ENCODE measurements around the gene PCBP2.
A peak's percentile ranks its signal among the peaks of the same experiment; 100 is the strongest.

Gene PCBP2

DNA sequence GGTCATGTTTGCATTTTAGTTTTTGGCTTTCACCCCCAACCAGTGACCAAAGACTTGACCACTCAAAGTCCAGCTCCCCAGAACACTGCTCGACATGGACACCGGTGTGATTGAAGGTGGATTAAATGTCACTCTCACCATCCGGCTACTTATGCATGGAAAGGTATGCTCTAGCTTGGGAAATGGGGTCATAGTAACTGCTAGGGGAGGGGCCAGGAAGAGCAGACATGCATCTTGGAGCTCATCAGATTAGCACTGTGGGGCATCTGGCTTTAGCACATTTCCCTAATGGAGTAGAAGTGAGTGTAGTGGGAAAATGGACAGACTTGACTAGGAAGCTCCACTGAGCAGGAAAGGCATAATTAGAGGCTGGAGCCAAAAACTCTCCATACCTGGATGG is 2.8 kb downstream of the PCBP2 start:
- no CpG with 5 or more reads among the region's 3 CpGs for WGBS (ENCODE audit: extremely low coverage, insufficient coverage, low lambda C conversion rate)
- peaks cover 23% of the 10 kb centered on the region for H3K36me3 ChIP-seq (ENCODE audit: control insufficient read depth, insufficient read depth, low read length)
- H3K56ac ChIP-seq (ENCODE audit: low read length), result peak overlapping the region; percentile 18

DNA sequence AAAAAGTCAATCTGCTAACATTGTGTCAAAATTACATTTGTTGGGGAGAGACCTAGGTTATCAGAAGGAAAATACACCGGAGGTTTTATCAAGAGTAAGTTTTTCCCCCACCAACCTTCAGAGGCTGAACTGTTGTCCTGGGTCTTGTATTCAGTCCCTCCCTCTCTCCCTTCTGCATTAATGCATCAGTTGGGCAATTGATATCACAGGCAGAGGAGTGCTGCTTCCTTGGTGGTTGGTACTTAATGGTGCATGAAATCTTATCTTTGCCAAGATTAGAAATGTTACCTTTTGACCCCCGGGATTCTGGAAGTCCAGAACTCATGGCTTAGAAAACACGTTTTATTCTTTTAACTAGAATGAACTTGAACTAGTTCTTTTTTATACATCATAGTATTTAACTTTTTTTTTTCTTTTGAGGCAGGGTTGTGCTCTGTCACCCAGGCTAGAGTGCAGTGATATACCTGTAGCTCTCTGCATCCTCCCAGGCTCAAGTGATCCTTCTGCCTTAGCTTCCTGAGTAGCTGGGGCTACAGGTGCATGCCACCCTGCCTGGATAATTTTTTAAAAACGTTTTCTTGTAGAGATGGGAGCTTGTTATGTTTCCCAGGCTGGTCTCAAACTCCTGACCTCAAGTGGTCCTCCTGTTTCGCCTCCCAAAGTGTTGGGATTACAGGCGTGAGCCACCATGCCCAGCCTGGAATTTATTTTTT is 4.9 kb downstream of the PCBP2 start:
- H4K8ac ChIP-seq (ENCODE audit: low read depth, low read length), result no peak overlapping the region
- no peak overlapping the region for H2BK5ac ChIP-seq (ENCODE audit: low read length)
- H3K4me3 ChIP-seq (ENCODE audit: low read length), result no peak overlapping the region
- peaks cover 33% of the 10 kb centered on the region for H3K36me3 ChIP-seq (ENCODE audit: control insufficient read depth, insufficient read depth, low read length)
- no peak overlapping the region for H3K18ac ChIP-seq (ENCODE audit: low read length)
- H3K79me1 ChIP-seq (ENCODE audit: low read length), result peaks cover 22% of the 10 kb centered on the region
- no peak overlapping the region for H2AK5ac ChIP-seq (ENCODE audit: low read length)
- H3K79me2 ChIP-seq (ENCODE audit: control insufficient read depth, insufficient read depth, low read length), result peaks cover 66% of the 10 kb centered on the region
- H3K9ac ChIP-seq (ENCODE audit: low read length), result no peak overlapping the region
- no peak overlapping the region for H3K23ac ChIP-seq (ENCODE audit: low read length)
- H2BK15ac ChIP-seq (replicated peaks; ENCODE audit: low read depth), result no peak overlapping the region
- no peak overlapping the region for H3K4me2 ChIP-seq (ENCODE audit: low read length)
- no peaks in the 10 kb centered on the region for H3K27me3 ChIP-seq (ENCODE audit: insufficient read depth, low read length, poor library complexity)
- no peak overlapping the region for H4K5ac ChIP-seq (ENCODE audit: low read length)
- DNase-seq, result no peak
- no peak overlapping the region for H2BK120ac ChIP-seq (ENCODE audit: low read depth, low read length)
- no peak overlapping the region for H3K27ac ChIP-seq (ENCODE audit: low read depth, low read length)
- H3K4ac ChIP-seq (ENCODE audit: low read depth, low read length), result no peak overlapping the region
- H3K56ac ChIP-seq (ENCODE audit: low read length), result no peak overlapping the region
- peaks cover 4% of the 10 kb centered on the region for H3K4me1 ChIP-seq (ENCODE audit: control insufficient read depth, low read depth, low read length)
- WGBS (ENCODE audit: extremely low coverage, insufficient coverage, low lambda C conversion rate), result no CpG with 5 or more reads among the region's 6 CpGs

More for the DNA sequence above, 2.8 kb downstream of the PCBP2 start:
- no peaks in the 10 kb centered on the region for H3K27me3 ChIP-seq (ENCODE audit: insufficient read depth, low read length, poor library complexity)
- peak overlapping the region; percentile 26 for H3K9ac ChIP-seq (ENCODE audit: low read length)
- no peak overlapping the region for H3K4ac ChIP-seq (ENCODE audit: low read depth, low read length)
- no peak overlapping the region for H2BK15ac ChIP-seq (replicated peaks; ENCODE audit: low read depth)
- H2BK5ac ChIP-seq (ENCODE audit: low read length), result no peak overlapping the region
- peaks cover 52% of the 10 kb centered on the region for H3K79me2 ChIP-seq (ENCODE audit: control insufficient read depth, insufficient read depth, low read length)
- no peak overlapping the region for H3K23ac ChIP-seq (ENCODE audit: low read length)
- DNase-seq, result peak; percentile 56
- no peak overlapping the region for H3K27ac ChIP-seq (ENCODE audit: low read depth, low read length)
- peaks cover 4% of the 10 kb centered on the region for H3K4me1 ChIP-seq (ENCODE audit: control insufficient read depth, low read depth, low read length)
- H3K4me3 ChIP-seq (ENCODE audit: low read length), result no peak overlapping the region
- no peak overlapping the region for H4K5ac ChIP-seq (ENCODE audit: low read length)
- H3K79me1 ChIP-seq (ENCODE audit: low read length), result peaks cover 20% of the 10 kb centered on the region
- no peak overlapping the region for H2BK120ac ChIP-seq (ENCODE audit: low read depth, low read length)
- H3K4me2 ChIP-seq (ENCODE audit: low read length), result peak overlapping the region; percentile 19
- H2AK5ac ChIP-seq (ENCODE audit: low read length), result no peak overlapping the region
- no peak overlapping the region for H4K8ac ChIP-seq (ENCODE audit: low read depth, low read length)
- no peak overlapping the region for H3K18ac ChIP-seq (ENCODE audit: low read length)

DNA sequence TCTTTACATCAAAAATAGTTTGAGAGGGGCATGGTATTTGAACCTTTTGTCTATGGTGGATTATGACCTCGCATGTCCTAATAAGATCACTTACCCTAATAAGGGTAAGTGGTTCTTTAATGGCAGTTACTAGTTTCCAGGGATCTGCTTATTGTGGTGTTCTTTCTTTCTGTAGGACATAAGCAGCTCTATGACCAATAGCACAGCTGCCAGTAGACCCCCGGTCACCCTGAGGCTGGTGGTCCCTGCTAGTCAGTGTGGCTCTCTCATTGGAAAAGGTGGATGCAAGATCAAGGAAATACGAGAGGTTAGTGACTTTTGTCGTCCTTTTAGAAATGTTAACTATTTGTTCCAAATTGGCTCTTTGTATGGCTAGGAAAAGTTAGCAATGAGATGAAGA is 7.2 kb downstream of the PCBP2 start:
- no peak overlapping the region for H2AK5ac ChIP-seq (ENCODE audit: low read length)
- H4K8ac ChIP-seq (ENCODE audit: low read depth, low read length), result no peak overlapping the region
- H3K36me3 ChIP-seq (ENCODE audit: control insufficient read depth, insufficient read depth, low read length), result peaks cover 47% of the 10 kb centered on the region
- peaks cover 62% of the 10 kb centered on the region for H3K79me2 ChIP-seq (ENCODE audit: control insufficient read depth, insufficient read depth, low read length)
- H4K5ac ChIP-seq (ENCODE audit: low read length), result no peak overlapping the region
- no peak overlapping the region for H3K23ac ChIP-seq (ENCODE audit: low read length)
- no peak overlapping the region for H2BK15ac ChIP-seq (replicated peaks; ENCODE audit: low read depth)
- H3K27ac ChIP-seq (ENCODE audit: low read depth, low read length), result no peak overlapping the region
- no peaks in the 10 kb centered on the region for H3K27me3 ChIP-seq (ENCODE audit: insufficient read depth, low read length, poor library complexity)
- no peak overlapping the region for H2BK120ac ChIP-seq (ENCODE audit: low read depth, low read length)
- H3K9ac ChIP-seq (ENCODE audit: low read length), result no peak overlapping the region
- WGBS (ENCODE audit: extremely low coverage, insufficient coverage, low lambda C conversion rate), result no CpG with 5 or more reads among the region's 4 CpGs
- no peak overlapping the region for H3K4me3 ChIP-seq (ENCODE audit: low read length)
- H3K4ac ChIP-seq (ENCODE audit: low read depth, low read length), result no peak overlapping the region
- no peak overlapping the region for H3K18ac ChIP-seq (ENCODE audit: low read length)
- DNase-seq, result no peak
- peaks cover 35% of the 10 kb centered on the region for H3K79me1 ChIP-seq (ENCODE audit: low read length)
- H3K4me1 ChIP-seq (ENCODE audit: control insufficient read depth, low read depth, low read length), result peaks cover 4% of the 10 kb centered on the region
- H3K4me2 ChIP-seq (ENCODE audit: low read length), result no peak overlapping the region
- H3K56ac ChIP-seq (ENCODE audit: low read length), result no peak overlapping the region
- H2BK5ac ChIP-seq (ENCODE audit: low read length), result no peak overlapping the region

DNA sequence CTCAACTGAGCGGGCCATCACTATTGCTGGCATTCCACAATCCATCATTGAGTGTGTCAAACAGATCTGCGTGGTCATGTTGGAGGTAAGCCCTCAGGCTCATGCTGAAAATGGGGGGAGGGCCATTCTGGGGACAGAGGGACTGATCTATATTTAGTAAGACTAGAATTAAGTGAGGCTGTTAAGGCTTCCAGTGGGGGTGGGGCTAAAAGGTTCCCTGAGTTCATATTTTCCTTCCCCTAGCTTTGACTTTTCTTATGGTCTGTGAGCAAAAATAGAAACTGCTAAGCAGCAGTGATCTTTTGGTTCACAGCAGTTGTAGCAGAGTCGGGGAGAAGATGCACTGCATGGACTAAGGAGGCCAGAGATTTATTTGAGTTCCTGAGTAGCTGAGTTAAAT is 9.2 kb downstream of the PCBP2 start:
- Histone ChIP-seq H3K4me1 (ENCODE audit: control insufficient read depth, low read depth, low read length) (peaks cover 2% of the 10 kb centered on the region), H2BK5ac (ENCODE audit: low read length) (no peak overlapping the region), H2AK5ac (ENCODE audit: low read length) (no peak overlapping the region), H4K8ac (ENCODE audit: low read depth, low read length) (no peak overlapping the region), H3K36me3 (ENCODE audit: control insufficient read depth, insufficient read depth, low read length) (peaks cover 50% of the 10 kb centered on the region), H4K5ac (ENCODE audit: low read length) (no peak overlapping the region), H3K79me2 (ENCODE audit: control insufficient read depth, insufficient read depth, low read length) (peaks cover 57% of the 10 kb centered on the region), H3K27ac (ENCODE audit: low read depth, low read length) (no peak overlapping the region), H3K4me2 (ENCODE audit: low read length) (no peak overlapping the region), H2BK15ac (replicated peaks; ENCODE audit: low read depth) (no peak overlapping the region), H3K56ac (ENCODE audit: low read length) (no peak overlapping the region), H3K79me1 (ENCODE audit: low read length) (peaks cover 32% of the 10 kb centered on the region), H3K27me3 (ENCODE audit: insufficient read depth, low read length, poor library complexity) (no peaks in the 10 kb centered on the region), H3K18ac (ENCODE audit: low read length) (no peak overlapping the region), H2BK120ac (ENCODE audit: low read depth, low read length) (no peak overlapping the region), H3K9ac (ENCODE audit: low read length) (no peak overlapping the region), H3K4me3 (ENCODE audit: low read length) (no peak overlapping the region), H3K4ac (ENCODE audit: low read depth, low read length) (no peak overlapping the region), H3K23ac (ENCODE audit: low read length) (no peak overlapping the region)
- no CpG with 5 or more reads among the region's 3 CpGs for WGBS (ENCODE audit: extremely low coverage, insufficient coverage, low lambda C conversion rate)
- no peak for DNase-seq

DNA sequence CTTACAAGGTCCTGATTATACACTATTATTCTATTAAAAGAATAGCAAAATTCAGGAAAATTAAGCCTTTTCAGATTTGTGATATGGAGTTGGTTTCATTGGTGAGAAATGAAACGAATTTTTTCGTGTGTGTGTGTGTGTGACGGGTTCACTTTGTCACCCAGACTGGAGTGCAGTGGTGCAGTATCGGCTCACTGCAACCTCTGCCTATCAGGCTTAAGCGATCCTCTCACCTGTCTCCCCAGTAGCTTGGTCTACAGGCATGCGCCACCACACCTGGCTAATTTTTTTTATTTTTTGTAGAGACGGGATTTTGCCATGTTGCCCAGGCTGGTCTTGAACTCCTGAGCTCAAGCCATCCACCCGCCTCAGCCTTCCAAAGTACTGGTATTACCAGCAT is 9.7 kb downstream of the PCBP2 start:
- Histone ChIP-seq H3K23ac (ENCODE audit: low read length) (no peak overlapping the region), H3K79me1 (ENCODE audit: low read length) (peaks cover 34% of the 10 kb centered on the region), H3K36me3 (ENCODE audit: control insufficient read depth, insufficient read depth, low read length) (peaks cover 53% of the 10 kb centered on the region), H3K4me2 (ENCODE audit: low read length) (no peak overlapping the region), H2BK5ac (ENCODE audit: low read length) (no peak overlapping the region), H3K27ac (ENCODE audit: low read depth, low read length) (no peak overlapping the region), H3K27me3 (ENCODE audit: insufficient read depth, low read length, poor library complexity) (no peaks in the 10 kb centered on the region), H3K18ac (ENCODE audit: low read length) (no peak overlapping the region), H3K4ac (ENCODE audit: low read depth, low read length) (no peak overlapping the region), H3K9ac (ENCODE audit: low read length) (no peak overlapping the region), H3K56ac (ENCODE audit: low read length) (no peak overlapping the region), H4K5ac (ENCODE audit: low read length) (no peak overlapping the region), H4K8ac (ENCODE audit: low read depth, low read length) (no peak overlapping the region), H2AK5ac (ENCODE audit: low read length) (no peak overlapping the region), H3K79me2 (ENCODE audit: control insufficient read depth, insufficient read depth, low read length) (peaks cover 56% of the 10 kb centered on the region), H3K4me1 (ENCODE audit: control insufficient read depth, low read depth, low read length) (peaks cover 2% of the 10 kb centered on the region), H2BK120ac (ENCODE audit: low read depth, low read length) (no peak overlapping the region), H3K4me3 (ENCODE audit: low read length) (no peak overlapping the region), H2BK15ac (replicated peaks; ENCODE audit: low read depth) (no peak overlapping the region)
- 100% methylated on average over 3 of the region's 8 CpGs for WGBS (ENCODE audit: extremely low coverage, insufficient coverage, low lambda C conversion rate)
- no peak for DNase-seq

DNA sequence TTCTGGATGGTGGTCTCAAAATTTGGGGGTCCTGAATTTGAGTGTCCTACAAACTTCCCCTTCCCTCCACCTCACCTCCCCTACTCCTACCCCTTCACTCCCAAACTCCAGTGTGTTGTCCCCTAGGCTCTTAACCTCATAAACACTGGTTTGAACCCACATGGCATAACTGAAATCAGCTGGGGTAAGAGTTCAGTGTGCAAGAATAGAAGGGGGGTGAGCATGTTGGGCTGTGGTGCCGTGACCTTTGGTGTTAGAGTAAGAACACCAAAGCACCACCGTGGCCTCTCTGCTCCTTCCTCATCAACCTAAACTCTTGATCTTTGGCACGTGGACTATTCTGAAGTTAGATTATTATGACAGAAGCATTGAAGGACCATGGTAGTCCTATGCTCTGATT is 11.0 kb downstream of the PCBP2 start:
- no peak overlapping the region for H3K56ac ChIP-seq (ENCODE audit: low read length)
- no peak overlapping the region for H3K4ac ChIP-seq (ENCODE audit: low read depth, low read length)
- no peak overlapping the region for H2BK120ac ChIP-seq (ENCODE audit: low read depth, low read length)
- no peak overlapping the region for H3K4me3 ChIP-seq (ENCODE audit: low read length)
- H3K23ac ChIP-seq (ENCODE audit: low read length), result no peak overlapping the region
- no peak overlapping the region for H4K8ac ChIP-seq (ENCODE audit: low read depth, low read length)
- peaks cover 61% of the 10 kb centered on the region for H3K36me3 ChIP-seq (ENCODE audit: control insufficient read depth, insufficient read depth, low read length)
- H3K79me2 ChIP-seq (ENCODE audit: control insufficient read depth, insufficient read depth, low read length), result peaks cover 57% of the 10 kb centered on the region
- no peak overlapping the region for H3K18ac ChIP-seq (ENCODE audit: low read length)
- WGBS (ENCODE audit: extremely low coverage, insufficient coverage, low lambda C conversion rate), result no CpG with 5 or more reads among the region's 3 CpGs
- H2BK15ac ChIP-seq (replicated peaks; ENCODE audit: low read depth), result no peak overlapping the region
- H3K9ac ChIP-seq (ENCODE audit: low read length), result no peak overlapping the region
- no peaks in the 10 kb centered on the region for H3K27me3 ChIP-seq (ENCODE audit: insufficient read depth, low read length, poor library complexity)
- H2AK5ac ChIP-seq (ENCODE audit: low read length), result no peak overlapping the region
- no peak overlapping the region for H2BK5ac ChIP-seq (ENCODE audit: low read length)
- H3K79me1 ChIP-seq (ENCODE audit: low read length), result peaks cover 34% of the 10 kb centered on the region
- H3K27ac ChIP-seq (ENCODE audit: low read depth, low read length), result no peak overlapping the region
- H3K4me1 ChIP-seq (ENCODE audit: control insufficient read depth, low read depth, low read length), result peaks cover 2% of the 10 kb centered on the region
- H4K5ac ChIP-seq (ENCODE audit: low read length), result no peak overlapping the region
- no peak overlapping the region for H3K4me2 ChIP-seq (ENCODE audit: low read length)
- no peak for DNase-seq

All from mesendoderm (in vitro differentiated cells).